ENCODE results near the gene PDGFC.

DNA sequence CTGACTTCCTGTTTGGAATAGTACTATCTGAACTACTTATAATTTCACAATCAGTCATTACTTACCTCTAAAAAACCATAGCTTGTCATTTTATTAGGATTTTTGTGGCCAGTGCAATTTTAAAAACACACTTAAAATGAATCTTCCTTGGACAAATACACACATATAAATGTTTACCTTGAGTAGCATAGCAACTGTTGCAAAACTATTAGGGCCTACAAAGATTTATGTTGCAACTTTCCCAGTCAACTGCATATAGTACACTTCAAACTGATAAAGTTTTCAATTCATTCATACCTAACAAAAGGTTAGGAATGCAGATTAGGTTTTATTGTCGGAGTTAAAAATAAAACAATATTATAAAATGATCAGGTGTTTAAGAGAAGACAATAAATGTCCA lies 193.0 kb downstream of the PDGFC start:
- TF ChIP-seq, protein P1, sequence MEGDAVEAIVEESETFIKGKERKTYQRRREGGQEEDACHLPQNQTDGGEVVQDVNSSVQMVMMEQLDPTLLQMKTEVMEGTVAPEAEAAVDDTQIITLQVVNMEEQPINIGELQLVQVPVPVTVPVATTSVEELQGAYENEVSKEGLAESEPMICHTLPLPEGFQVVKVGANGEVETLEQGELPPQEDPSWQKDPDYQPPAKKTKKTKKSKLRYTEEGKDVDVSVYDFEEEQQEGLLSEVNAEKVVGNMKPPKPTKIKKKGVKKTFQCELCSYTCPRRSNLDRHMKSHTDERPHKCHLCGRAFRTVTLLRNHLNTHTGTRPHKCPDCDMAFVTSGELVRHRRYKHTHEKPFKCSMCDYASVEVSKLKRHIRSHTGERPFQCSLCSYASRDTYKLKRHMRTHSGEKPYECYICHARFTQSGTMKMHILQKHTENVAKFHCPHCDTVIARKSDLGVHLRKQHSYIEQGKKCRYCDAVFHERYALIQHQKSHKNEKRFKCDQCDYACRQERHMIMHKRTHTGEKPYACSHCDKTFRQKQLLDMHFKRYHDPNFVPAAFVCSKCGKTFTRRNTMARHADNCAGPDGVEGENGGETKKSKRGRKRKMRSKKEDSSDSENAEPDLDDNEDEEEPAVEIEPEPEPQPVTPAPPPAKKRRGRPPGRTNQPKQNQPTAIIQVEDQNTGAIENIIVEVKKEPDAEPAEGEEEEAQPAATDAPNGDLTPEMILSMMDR (IDR thresholded peaks at IDR 0.05; ENCODE audit: borderline replicate concordance, extremely low read depth, low read length, poor library complexity, severe bottlenecking) = no peak
- TF ChIP-seq EZH2 (IDR thresholded peaks at IDR 0.05; ENCODE audit: borderline replicate concordance, low read depth, low read length, severe bottlenecking) = no peak

Data from DND-41 (cell line).